Activated T-helper 1 cell treated with anti-CD3 and anti-CD28 coated beads, Interleukin-12 subunit alpha, Interleukin-12 subunit beta, Interleukin-2, Interleukin-4 antibody, amounts not matched to agents 30 ng/mL and 10 ng/mL and 1 ng/mL, durations not matched to agents 14 hours and 24 hours and 36 hours (primary cell): ENCODE data around the gene TPX2. TPM values are rescaled to one million over a fixed set of nuclear protein-coding genes. Genes with fewer than 3 reads are reported as not detected.
"Not testable (repeated sequence)": the region's sequence is repeated elsewhere in the genome, so short reads cannot be mapped to it uniquely, and the experiment has no call there.

Source experiments
- DNase-seq: peaks from one replicate; pipeline ENCODE4 v3.0.0; 2021; ENCODE audit warnings: low spot score
- H3K27ac Mint-ChIP-seq: one replicate; pipeline ENCODE4 v1.8.0; 2021; ENCODE audit warnings: mild to moderate bottlenecking, mixed read lengths
- H3K27me3 Mint-ChIP-seq: one replicate; pipeline ENCODE4 v1.8.0; 2022; ENCODE audit warnings: mild to moderate bottlenecking, moderate library complexity, mixed read lengths; ENCODE audit not compliant: insufficient read depth
- H3K36me3 Mint-ChIP-seq: one replicate; pipeline ENCODE4 v1.8.0; 2021; ENCODE audit warnings: low read depth, mixed read lengths
- H3K4me1 Mint-ChIP-seq: one replicate; pipeline ENCODE4 v1.8.0; 2021; ENCODE audit warnings: low read depth, mixed read lengths
- H3K4me3 Mint-ChIP-seq: one replicate; pipeline ENCODE4 v1.8.0; 2021; ENCODE audit warnings: mild to moderate bottlenecking, moderate library complexity, mixed read lengths
- H3K9me3 Mint-ChIP-seq: one replicate; pipeline ENCODE4 v1.8.0; 2021; ENCODE audit warnings: mixed read lengths
- intact Hi-C: fragments of 100-400 bp; cut with micrococcal nuclease; formaldehyde crosslinking; loops from one replicate; pipeline ENCODE4 v1.15.1; 2024
- total RNA-seq: library from RNA; stranded (reverse); gene quantifications from 2 replicates; pipeline ENCODE4 v1.2.3, GENCODE V29; 2022

Gene TPX2
- total RNA-seq, 1 donor from 2014 or later = 54.4 TPM

DNA sequence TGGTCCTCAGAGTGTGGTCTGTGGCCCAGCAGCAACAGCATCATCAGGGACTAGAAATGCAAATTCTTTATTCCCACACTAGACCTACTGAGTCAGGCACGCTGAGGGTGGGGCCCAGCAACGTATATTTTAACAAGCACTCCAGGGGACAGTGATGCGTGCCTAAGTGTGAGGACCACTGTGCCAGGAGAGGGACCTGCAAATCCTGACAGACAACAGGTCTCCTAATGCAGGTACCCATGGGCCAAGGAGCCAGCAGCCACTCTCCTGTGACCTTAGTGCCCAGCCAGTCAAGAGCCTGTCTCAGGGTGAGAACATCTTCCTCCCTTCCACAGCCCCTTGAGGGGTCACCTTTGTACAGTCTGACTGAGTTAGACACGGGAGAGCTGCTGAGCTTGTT lies 72.1 kb downstream of the TPX2 start:
- Mint-ChIP-seq H3K9me3 (no peaks in the 10 kb centered on the region), H3K27ac (no peak overlapping the region), H3K4me3 (no peak overlapping the region), H3K4me1 (no peaks in the 10 kb centered on the region), H3K36me3 (peaks cover 2% of the 10 kb centered on the region), H3K27me3 (no peaks in the 10 kb centered on the region)
- intact Hi-C loops = no loop called here
- DNase-seq = no peak

DNA sequence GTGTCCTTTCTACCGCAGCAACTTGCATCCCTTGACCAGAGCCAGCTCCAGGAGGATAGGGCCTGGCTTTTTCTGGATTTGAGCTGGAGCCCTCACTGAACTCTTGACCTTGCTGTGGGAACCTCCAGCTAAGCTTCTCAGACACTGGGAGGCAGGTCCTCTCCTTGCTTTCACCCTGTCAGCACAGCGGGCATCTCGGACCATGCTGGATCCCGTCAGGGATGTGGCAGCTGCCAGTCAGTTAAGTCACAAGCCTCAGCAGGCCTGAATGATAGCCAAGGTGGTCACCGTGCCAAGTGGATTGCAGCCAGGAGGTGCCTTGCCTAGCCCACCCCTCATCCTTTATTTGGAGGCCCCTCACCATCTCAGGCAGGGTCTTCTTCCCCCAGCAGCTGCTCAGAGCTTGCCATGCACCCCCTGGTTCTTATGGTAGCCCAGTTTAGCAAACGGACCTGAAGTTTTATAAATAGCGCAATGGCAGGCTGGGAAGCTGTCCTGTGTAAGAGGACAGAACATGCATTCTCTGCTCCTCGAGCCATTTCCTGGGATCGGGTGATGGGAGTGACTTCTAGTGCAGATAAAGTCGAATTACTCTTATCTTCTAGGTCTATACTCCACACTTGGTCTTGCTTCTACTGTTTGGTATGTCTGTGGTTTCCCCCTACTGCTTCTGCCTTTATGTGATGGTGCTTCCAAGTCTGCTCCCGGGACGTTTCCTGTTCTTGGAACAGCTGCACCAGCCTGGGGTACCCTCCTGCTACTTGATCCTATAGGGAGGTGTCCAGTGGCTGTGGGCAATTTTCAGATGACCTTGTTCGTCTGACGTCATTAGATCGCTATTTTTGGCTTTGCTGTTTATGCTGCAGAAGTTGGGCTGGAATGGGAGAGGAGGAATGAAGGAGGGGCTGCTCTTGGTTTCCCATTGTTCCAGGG lies 73.0 kb downstream of the TPX2 start:
- Mint-ChIP-seq H3K36me3 (no peaks in the 10 kb centered on the region), H3K4me3 (no peak overlapping the region), H3K27ac (no peak overlapping the region), H3K27me3 (no peaks in the 10 kb centered on the region), H3K9me3 (no peaks in the 10 kb centered on the region), H3K4me1 (no peaks in the 10 kb centered on the region)
- intact Hi-C loops = no loop called here
- DNase-seq = no peak

DNA sequence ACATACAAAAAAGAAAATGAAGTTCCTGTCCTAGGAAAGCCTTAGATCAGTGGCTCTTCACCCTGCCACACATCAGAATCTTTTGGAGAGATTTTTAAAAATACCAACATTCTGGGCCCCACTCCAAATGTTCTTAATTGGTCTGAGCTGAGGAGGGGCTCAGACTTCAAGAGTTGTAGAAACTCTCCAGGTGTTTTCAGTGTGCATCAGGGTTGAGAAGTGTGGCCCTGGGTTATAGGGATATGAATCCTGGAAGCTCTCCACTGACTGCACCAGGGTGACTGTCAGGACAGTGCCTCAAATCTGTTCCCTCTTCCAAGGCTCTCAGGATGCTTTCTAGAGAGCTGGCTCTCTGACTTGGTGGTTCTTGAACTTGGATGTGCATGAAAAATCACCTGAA lies 74.5 kb downstream of the TPX2 start:
- Mint-ChIP-seq H3K4me3 (no peak overlapping the region), H3K27ac (no peak overlapping the region), H3K27me3 (no peaks in the 10 kb centered on the region), H3K36me3 (no peaks in the 10 kb centered on the region), H3K4me1 (no peaks in the 10 kb centered on the region), H3K9me3 (no peaks in the 10 kb centered on the region)
- intact Hi-C loops = no loop called here
- no peak for DNase-seq

DNA sequence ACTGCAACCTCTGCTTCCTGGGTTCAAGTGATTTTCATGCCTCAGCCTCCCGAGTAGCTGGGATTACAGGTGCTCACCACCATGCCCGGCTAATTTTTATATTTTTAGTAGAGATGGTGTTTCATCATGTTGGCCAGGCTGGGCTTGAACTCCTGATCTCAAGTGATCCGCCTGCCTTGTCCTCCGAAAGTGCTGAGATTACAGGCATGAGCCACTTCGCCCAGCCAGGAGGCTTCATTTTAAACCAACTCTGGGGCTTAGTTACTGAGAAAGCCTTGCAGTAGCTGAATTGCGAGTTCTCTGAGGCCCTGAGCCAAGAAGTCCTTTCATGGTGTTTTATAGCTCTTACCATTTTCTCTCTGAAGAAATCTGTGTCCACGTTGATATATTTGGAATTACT lies 75.1 kb downstream of the TPX2 start:
- intact Hi-C loops, H3K27me3 Mint-ChIP-seq, H3K4me1 Mint-ChIP-seq, H3K27ac Mint-ChIP-seq, H3K9me3 Mint-ChIP-seq, H3K4me3 Mint-ChIP-seq, H3K36me3 Mint-ChIP-seq, DNase-seq: not testable (repeated sequence)

DNA sequence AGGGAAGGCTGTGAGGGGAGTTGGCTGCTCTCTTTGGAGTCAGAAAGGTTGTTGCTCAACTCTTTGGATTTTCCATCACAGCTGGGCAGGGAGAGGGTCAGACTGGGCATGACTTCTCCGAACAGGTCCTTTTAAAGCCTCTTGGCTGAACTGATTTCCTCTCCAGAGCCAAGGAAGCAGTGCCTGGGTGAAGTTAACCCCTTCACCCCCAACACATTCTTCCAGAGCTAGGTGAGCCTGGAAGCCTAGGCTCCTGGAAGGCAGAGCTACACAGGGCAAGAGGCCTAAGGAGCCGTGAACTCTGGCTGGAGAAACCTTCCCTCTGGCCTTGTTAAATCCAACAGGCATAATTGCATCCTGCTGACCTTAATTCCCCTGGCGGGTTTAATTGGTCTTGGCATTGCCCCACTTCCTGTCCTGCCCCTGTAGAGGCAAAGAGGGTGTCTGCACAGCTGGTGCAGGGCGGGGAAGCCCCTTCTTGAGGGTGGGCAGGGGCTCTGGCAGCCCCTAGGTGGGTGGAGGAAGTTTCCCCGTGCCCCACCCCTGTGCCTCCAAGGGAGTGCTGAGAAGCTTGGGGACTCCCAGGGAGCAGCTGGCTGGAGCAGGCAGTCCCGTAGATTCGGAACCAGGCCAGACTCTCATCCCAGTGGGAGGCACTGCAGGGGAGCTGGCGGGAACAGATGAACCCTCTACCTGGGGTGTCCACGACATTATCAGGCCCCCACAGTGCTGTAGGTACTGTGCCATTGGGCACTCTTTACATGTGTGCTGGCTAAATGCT lies 76.5 kb downstream of the TPX2 start:
- Mint-ChIP-seq H3K27me3 (no peaks in the 10 kb centered on the region), H3K4me3 (no peak overlapping the region), H3K27ac (no peak overlapping the region), H3K4me1 (no peaks in the 10 kb centered on the region), H3K9me3 (no peaks in the 10 kb centered on the region), H3K36me3 (no peaks in the 10 kb centered on the region)
- DNase-seq = no peak
- intact Hi-C loops = no loop called here

DNA sequence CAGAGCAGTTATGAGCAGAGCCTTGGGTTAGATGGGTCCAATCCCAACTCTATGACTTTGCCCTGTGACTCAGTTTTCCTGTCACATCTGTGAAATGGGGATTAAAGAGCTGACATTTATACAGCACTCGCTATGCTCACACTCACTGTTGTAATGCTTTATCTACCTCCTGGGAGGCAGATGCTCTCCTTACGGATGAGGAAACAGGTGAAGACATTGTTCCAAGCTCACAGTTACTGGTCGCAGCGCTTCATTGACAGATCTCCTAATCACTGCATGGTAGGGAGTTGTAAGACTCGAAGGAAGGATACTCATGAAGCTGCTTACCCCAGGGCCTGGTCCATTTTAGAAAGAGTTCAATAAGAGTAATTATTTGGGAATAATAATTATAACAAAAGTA lies 77.1 kb downstream of the TPX2 start:
- Mint-ChIP-seq H3K4me1 (no peaks in the 10 kb centered on the region), H3K27ac (no peak overlapping the region), H3K4me3 (no peak overlapping the region), H3K36me3 (no peaks in the 10 kb centered on the region), H3K9me3 (no peaks in the 10 kb centered on the region), H3K27me3 (no peaks in the 10 kb centered on the region)
- intact Hi-C loops = no loop called here
- DNase-seq = no peak

DNA sequence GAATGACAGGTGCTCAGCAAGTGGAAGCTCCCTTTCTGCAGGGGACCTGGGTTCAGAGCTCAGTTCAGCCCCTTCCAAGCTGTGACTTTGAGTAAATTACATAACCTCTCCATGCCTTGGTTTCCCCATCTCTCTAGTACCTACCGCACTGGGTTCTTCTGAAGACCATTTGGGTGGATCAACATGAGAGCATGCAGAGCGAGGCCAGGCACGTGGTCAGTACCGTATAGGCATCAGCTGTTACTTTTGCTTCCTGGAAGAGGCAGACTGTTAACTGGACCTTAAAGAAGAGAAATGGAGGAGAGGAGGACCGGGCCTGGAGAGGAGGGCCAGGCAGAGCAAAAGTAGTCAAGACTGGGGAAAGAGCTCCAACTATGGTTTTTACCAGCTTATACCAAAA lies 78.4 kb downstream of the TPX2 start:
- Mint-ChIP-seq H3K36me3 (no peaks in the 10 kb centered on the region), H3K27me3 (peaks cover 1% of the 10 kb centered on the region), H3K9me3 (no peaks in the 10 kb centered on the region), H3K27ac (no peak overlapping the region), H3K4me3 (no peak overlapping the region), H3K4me1 (no peaks in the 10 kb centered on the region)
- DNase-seq = no peak
- intact Hi-C loops = no loop called here

DNA sequence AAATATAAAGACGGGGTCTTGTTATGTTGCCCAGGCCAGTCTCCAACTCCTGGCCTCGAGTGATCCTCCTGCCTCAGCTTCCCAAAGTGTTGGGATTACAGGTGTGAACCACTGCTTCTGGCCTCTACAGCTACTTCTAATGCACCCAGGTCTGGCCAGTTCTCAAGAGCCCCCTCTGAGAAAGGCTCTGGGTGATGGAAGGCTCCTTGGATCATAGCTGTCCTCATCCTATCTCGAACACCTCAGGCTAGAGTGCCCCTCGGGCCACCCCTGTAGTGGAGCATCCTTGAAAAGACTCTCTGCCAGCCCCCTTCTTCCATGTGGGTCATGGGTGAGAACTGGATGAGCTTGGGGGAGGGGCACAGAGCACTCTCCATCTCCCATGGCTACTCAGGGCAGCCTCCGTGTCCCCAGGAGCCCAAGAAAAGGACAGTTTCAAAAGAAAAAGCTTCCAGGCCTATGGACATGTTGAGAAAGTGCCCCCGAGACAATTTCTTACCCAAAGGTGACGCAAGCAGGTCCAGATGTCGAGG lies 79.4 kb downstream of the TPX2 start:
- H3K9me3 Mint-ChIP-seq = no peaks in the 10 kb centered on the region
- no peak overlapping the region for H3K27ac Mint-ChIP-seq
- H3K4me3 Mint-ChIP-seq = no peak overlapping the region
- H3K36me3 Mint-ChIP-seq = no peaks in the 10 kb centered on the region
- no peaks in the 10 kb centered on the region for H3K4me1 Mint-ChIP-seq
- H3K27me3 Mint-ChIP-seq = peaks cover 1% of the 10 kb centered on the region
- intact Hi-C loops = no loop called here
- DNase-seq = no peak

DNA sequence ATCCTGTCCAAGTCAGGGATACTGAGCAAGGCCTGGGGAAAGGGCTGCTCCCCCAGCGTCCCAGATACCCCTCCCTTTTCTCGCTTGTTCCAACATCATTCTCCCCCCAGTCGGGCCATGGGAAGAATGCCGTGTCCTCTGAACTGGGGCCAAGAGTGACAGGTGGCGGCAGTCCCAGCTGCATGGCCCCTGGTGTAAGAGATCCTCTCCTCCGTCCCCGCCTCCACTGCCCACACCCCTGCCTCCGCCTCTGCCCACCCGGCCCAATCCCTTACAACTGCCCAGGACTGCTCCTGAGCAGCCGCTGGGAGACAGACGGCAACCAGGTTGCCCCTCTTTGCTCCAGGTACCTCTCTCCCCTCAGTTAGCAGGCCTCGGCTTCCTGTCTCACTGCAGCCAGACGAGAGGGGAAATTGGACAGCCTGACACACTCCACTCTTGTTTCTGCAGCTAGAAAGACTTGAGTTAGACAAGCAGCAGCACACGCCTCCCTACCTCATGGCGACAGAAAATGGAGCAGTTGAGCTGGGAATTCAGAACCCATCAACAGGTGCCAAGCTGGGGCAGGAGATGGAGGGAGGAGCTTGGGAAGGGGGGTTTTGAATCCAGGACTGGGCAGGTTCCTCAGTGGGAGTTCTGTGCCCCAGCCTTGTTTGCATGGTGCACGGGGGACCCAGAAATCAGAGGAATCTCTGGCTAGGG lies 80.1 kb downstream of the TPX2 start, which contains the start of gene MYLK2:
Gene MYLK2 (plus strand): TSS at position 274 of the 702 bp plus-strand sequence. CDS start 225 bp downstream, at position 499.
- Mint-ChIP-seq H3K4me3 (no peak within 1 kb of the TSS), H3K27me3 (peaks cover 1% of the 10 kb centered on the region), H3K9me3 (no peaks in the 10 kb centered on the region), H3K27ac (peak within 1 kb of the TSS; percentile 18), H3K36me3 (no peaks in the 10 kb centered on the region), H3K4me1 (no peaks in the 10 kb centered on the region)
- no peak for DNase-seq
- intact Hi-C loops = no loop called here

DNA sequence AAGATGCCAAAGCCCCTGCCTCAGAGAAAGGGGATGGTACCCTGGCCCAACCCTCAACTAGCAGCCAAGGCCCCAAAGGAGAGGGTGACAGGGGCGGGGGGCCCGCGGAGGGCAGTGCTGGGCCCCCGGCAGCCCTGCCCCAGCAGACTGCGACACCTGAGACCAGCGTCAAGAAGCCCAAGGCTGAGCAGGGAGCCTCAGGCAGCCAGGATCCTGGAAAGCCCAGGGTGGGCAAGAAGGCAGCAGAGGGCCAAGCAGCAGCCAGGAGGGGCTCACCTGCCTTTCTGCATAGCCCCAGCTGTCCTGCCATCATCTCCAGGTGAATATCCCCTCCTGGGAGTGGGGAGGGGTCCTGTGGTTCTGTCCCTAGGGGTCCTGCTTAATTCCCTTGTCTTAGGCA lies 81.1 kb downstream of the TPX2 start:
- DNase-seq = no peak
- Mint-ChIP-seq H3K36me3 (no peaks in the 10 kb centered on the region), H3K4me3 (no peak overlapping the region), H3K9me3 (no peaks in the 10 kb centered on the region), H3K4me1 (no peaks in the 10 kb centered on the region), H3K27me3 (peaks cover 1% of the 10 kb centered on the region), H3K27ac (no peak overlapping the region)
- intact Hi-C loops = no loop called here

DNA sequence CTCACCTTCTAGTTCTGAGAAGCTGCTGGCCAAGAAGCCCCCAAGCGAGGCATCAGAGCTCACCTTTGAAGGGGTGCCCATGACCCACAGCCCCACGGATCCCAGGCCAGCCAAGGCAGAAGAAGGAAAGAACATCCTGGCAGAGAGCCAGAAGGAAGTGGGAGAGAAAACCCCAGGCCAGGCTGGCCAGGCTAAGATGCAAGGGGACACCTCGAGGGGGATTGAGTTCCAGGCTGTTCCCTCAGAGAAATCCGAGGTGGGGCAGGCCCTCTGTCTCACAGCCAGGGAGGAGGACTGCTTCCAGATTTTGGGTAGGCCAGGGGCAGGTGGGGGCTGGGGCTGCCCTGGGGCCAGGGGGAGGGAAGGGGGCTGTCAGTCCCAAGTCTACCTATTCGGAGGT lies 82.3 kb downstream of the TPX2 start:
- Mint-ChIP-seq H3K9me3 (no peaks in the 10 kb centered on the region), H3K27ac (no peak overlapping the region), H3K4me3 (no peak overlapping the region), H3K27me3 (peaks cover 1% of the 10 kb centered on the region), H3K4me1 (no peaks in the 10 kb centered on the region), H3K36me3 (no peaks in the 10 kb centered on the region)
- DNase-seq = no peak
- intact Hi-C loops = no loop called here

DNA sequence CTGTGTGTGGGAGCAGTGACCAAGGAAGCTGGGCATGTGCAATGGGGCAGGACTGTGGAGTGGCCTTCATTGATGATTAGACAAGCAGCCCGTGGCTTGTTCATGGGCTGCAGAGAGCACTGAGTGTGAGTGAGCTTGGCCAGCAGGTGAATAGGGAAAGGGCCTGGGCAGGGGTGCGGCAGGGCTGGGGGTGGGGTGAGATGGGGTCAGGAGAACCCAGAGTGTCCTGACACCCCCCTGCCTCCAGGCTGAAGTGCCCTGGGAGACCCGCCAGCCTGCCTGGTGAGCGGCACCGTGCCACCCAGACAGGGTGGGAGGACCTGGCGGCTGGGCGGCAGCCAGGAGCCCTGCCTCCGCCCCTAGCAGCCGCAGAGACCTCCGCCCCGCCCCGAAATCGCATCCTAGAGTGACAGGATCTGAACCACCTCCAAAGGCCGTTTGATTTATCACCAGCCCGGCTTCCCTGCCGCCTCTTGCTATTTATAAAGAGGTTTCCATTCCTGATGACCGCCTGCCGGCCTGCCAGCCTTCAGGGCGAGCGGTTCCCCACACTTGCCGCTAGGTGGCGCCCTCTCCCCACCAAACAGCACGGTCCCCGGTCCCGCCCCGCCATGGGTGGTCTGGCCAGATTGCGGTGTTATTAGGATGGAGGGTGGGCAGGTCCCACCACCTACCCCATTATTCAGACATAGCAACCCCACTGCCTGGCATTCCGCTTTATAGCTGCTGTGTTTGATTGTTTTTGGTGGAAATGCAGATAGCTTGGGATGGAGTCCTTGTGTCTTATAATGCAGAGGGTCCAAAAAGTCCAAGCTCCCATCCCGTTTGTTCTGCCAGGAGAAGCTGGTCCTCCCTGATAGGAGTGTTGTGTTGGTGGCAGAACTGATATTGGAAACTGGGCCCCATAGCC lies 83.6 kb downstream of the TPX2 start:
- peak; percentile 58 for DNase-seq
- Mint-ChIP-seq H3K4me1 (no peaks in the 10 kb centered on the region), H3K27me3 (peaks cover 1% of the 10 kb centered on the region), H3K9me3 (no peaks in the 10 kb centered on the region), H3K4me3 (no peak overlapping the region), H3K27ac (no peak overlapping the region), H3K36me3 (no peaks in the 10 kb centered on the region)
- intact Hi-C loops = loop anchor here (1.0 kb wide), 4 partner anchors 24 to 270 kb away; partner anchors contain the start of gene PDRG1
